Activated CD8-positive, alpha-beta memory T cell treated with anti-CD3 and anti-CD28 coated beads, Interleukin-2, amount 50 U/mL, for 4 hours (primary cell): ENCODE measurements around the gene ELN.
"Not testable (repeated sequence)": the region's sequence is repeated elsewhere in the genome, so short reads cannot be mapped to it uniquely, and the experiment has no call there.

ENCODE experiments used
- DNase-seq: peaks from one replicate; pipeline ENCODE4 v3.0.0-alpha.2; 2020

Gene ELN

GRCh38 chr7:74002474-74003017, 25.4 kb upstream of the ELN start:
- no peak for DNase-seq

GRCh38 chr7:74003621-74004020, 24.4 kb upstream of the ELN start:
- DNase-seq = no peak

- no peak for DNase-seq
These were observed 21.9 kb upstream of the ELN start for GRCh38 chr7:74006032-74006431.

GRCh38 chr7:74006451-74007241, 21.3 kb upstream of the ELN start:
- DNase-seq = no peak

- DNase-seq = no peak
These were observed 20.8 kb upstream of the ELN start for GRCh38 chr7:74007242-74007567.

- DNase-seq = no peak
These were observed 19.3 kb upstream of the ELN start for GRCh38 chr7:74008687-74009086.

GRCh38 chr7:74009719-74010118, 18.3 kb upstream of the ELN start:
- no peak for DNase-seq

- DNase-seq = no peak
These were observed 17.6 kb upstream of the ELN start for GRCh38 chr7:74010407-74010806.

- DNase-seq = not testable (repeated sequence)
These were observed 16.6 kb upstream of the ELN start for GRCh38 chr7:74011421-74011820.

- DNase-seq = no peak
These were observed 15.1 kb upstream of the ELN start for GRCh38 chr7:74012842-74013249.

GRCh38 chr7:74013539-74014272, 14.3 kb upstream of the ELN start:
- DNase-seq = no peak

GRCh38 chr7:74014931-74015330, 13.0 kb upstream of the ELN start:
- no peak for DNase-seq

- DNase-seq = no peak
These were observed 12.3 kb upstream of the ELN start for GRCh38 chr7:74015670-74016069.

- DNase-seq = no peak
These were observed 10.8 kb upstream of the ELN start for GRCh38 chr7:74017125-74017524.

- no peak for DNase-seq
These were observed 9.6 kb upstream of the ELN start for GRCh38 chr7:74018246-74018895.

- DNase-seq = no peak
These were observed 8.8 kb upstream of the ELN start for GRCh38 chr7:74019149-74019548.

- DNase-seq = no peak
These were observed 7.6 kb upstream of the ELN start for GRCh38 chr7:74020390-74020789.

- no peak for DNase-seq
These were observed 6.2 kb upstream of the ELN start for GRCh38 chr7:74021546-74022320.

- DNase-seq = no peak
These were observed 5.5 kb upstream of the ELN start for GRCh38 chr7:74022507-74022906.

GRCh38 chr7:74023092-74023536, 4.9 kb upstream of the ELN start:
- DNase-seq = no peak

- DNase-seq = no peak
These were observed 4.2 kb upstream of the ELN start for GRCh38 chr7:74023786-74024185.

GRCh38 chr7:74025146-74025545, 2.8 kb upstream of the ELN start:
- no peak for DNase-seq

GRCh38 chr7:74025730-74026129, 2.2 kb upstream of the ELN start:
- no peak for DNase-seq
